ENCODE results near the gene ST6GALNAC3.

Gene ST6GALNAC3

GRCh38 chr1:76288758-76289483 lies 214.4 kb downstream of the ST6GALNAC3 start:
- DNase-seq (ENCODE audit: low read depth), result no peak

DNA sequence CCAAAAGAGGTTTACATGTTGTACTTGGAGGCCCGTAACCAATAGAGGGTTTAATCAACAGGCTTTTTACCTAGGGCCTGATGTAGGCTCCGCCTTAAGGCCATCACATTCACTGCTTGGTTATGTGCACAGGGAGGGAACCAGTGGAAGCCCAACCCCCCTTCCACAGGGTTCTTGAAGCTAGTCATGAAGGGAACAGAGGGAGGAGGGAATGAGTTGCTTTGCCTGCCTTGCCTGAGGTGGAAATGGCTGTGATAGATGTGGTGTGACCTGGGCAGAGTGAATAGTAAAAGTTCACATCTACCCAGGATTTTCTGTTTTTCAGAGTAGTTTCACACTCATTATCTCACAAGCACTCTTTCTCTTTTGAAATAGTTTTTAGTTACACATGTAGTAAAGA lies 215.1 kb downstream of the ST6GALNAC3 start:
- DNase-seq (ENCODE audit: low read depth), result no peak

DNA sequence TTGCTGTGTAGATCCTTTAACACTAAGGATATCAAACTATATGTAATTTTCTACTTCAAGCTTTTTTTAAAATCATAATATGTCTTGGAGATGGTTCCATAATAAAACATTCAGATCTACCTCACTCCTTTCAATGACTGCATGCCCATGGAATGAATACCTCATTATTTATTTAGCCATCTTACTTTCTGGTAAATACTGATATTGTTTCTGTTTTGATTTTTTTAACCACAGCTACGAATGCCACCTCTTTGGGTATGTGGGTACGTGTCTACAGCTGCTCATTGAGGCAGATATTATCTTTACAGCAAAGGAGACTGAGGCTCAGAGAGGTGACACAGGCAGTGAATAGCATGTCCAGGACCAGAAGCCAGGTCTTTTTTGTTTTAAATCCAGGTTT lies 215.7 kb downstream of the ST6GALNAC3 start:
- no peak for DNase-seq (ENCODE audit: low read depth)

DNA sequence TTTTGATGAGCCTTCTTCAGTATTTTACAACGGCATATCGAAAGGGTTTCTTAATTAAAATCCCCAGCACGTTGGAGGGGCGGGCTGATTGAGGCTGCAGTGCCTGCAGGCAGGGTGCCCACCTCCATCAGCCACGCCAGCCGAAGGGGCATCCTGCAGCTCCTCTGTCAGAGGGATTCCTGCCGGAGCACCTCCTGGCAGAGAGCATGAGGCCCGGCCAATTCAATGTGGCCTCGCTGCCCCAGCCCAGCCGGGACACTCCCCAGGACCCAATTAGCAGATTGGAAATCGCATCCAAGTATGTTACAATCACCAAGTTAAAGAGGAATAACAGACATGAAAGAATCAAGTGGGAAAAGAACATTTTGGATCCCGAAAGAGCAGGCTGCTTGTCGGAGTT lies 216.6 kb downstream of the ST6GALNAC3 start:
- no peak for DNase-seq (ENCODE audit: low read depth)

DNA sequence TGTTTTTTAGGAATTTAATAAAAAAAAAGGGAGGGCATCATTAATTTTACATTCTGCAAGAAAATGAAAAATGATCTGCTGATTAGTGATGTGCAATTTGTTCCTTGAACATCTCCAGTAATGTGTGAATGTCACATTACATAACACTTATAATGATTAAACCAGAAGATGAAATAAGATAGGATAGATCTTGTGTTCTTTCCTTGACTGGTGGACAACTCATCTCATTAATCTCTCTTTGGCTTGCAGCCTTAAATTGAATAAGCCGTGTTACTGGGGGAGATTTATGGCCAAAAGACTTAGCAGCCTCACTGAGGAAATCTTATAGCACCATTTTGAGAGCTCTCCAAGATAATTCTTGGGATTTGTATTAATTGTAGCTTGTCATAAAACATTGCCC lies 217.2 kb downstream of the ST6GALNAC3 start:
- no peak for DNase-seq (ENCODE audit: low read depth)

GRCh38 chr1:76292418-76293184 lies 218.1 kb downstream of the ST6GALNAC3 start:
- DNase-seq (ENCODE audit: low read depth), result no peak

DNA sequence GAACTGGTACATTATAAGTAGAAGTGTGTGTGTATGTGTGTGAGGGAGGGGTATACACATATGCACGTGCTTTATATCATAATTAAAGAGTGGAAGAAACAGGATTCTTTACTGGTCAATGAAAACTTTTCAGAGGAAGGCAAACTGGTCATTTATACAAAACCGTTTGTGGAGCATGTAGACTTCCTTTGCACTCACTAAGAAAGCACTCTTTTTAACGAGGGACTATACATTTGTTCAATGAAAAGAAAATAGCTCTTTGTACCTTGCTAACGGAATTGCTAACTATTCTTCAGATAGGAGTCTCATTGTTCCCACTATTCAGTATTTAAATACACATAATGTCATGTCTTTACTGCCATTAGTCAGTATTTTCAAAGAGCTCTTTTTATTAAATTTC lies 219.3 kb downstream of the ST6GALNAC3 start:
- DNase-seq (ENCODE audit: low read depth), result no peak

DNA sequence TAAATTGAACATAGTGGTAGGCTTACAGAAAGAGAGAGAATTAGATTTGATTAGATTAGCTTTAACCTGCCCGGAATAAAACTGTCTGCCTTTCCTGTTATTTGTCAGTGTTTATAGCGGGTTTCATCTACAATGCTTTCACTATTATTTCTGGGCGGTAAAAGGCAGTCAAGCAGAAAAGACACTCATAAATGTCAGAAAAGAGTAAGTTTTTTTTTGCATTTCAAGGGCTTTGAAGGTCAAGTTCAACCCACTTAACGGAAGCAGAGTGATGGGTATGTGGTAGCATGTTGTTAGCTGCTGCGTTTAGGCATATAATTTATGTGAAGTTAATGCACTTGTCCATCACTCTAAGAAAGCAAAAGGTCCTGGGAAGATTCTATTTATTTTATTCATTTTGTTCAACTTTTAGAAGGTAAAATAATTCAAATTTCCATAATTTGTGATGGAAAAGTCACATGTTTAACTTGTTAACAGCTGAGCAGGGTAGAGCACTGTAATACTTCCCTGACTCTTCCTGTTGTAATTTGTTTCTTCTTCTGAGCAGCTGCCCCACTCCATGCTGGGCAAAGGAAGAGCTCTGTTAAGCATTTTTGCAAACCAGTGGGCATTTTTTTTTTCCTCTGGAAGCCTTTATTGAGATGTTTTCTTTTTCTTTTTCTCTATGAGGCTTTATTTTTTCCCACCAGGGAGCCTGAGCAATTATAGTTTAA lies 220.1 kb downstream of the ST6GALNAC3 start:
- no peak for DNase-seq (ENCODE audit: low read depth)

GRCh38 chr1:76298399-76298798 lies 223.9 kb downstream of the ST6GALNAC3 start:
- DNase-seq (ENCODE audit: low read depth), result no peak

DNA sequence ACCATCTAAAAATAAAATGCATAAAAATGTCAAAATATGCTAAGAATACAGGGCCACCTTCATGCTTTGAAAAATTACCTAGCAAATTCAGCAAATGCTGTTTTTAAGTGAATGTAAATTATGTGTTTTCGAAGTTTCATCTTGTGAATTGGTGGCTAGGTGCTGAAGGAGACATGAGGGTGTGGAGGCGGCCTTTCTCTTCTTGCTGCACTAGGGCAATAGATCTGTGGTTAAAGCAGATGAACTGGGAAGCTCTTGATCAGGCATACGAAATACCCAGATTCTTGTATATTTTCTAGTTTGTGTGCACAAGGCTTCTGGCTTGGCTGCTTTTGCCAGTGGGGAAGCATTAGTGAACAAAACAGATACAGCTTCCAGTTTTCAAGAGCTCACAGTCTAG lies 224.5 kb downstream of the ST6GALNAC3 start:
- DNase-seq (ENCODE audit: low read depth), result no peak

GRCh38 chr1:76300556-76300955 lies 226.0 kb downstream of the ST6GALNAC3 start:
- DNase-seq (ENCODE audit: low read depth), result no peak

GRCh38 chr1:76302711-76303339 lies 228.3 kb downstream of the ST6GALNAC3 start:
- DNase-seq (ENCODE audit: low read depth), result peak; percentile 27

- no peak for DNase-seq (ENCODE audit: low read depth)
Measured at GRCh38 chr1:76303340-76303717, 228.8 kb downstream of the ST6GALNAC3 start.

GRCh38 chr1:76313304-76313703 lies 238.8 kb downstream of the ST6GALNAC3 start:
- no peak for DNase-seq (ENCODE audit: low read depth)

DNA sequence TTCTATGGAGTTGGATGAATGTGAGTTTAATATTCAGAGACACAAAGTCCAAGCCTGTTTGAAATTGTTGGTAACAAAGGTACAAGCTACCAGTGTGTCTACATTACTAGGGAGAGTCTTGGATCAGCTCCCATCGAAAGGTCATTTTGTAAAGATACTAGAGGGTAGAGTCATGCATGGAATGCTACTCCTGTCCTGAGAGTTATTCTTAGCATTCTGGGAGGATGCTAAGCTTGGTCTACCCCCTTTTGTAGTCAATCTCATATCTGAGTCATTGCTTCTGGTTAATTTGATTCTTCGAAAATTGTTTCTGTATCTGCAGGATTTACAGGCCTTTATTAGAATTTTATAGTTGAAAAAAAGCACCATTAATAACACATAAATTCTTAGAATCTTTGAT lies 240.2 kb downstream of the ST6GALNAC3 start:
- DNase-seq (ENCODE audit: low read depth), result no peak

DNA sequence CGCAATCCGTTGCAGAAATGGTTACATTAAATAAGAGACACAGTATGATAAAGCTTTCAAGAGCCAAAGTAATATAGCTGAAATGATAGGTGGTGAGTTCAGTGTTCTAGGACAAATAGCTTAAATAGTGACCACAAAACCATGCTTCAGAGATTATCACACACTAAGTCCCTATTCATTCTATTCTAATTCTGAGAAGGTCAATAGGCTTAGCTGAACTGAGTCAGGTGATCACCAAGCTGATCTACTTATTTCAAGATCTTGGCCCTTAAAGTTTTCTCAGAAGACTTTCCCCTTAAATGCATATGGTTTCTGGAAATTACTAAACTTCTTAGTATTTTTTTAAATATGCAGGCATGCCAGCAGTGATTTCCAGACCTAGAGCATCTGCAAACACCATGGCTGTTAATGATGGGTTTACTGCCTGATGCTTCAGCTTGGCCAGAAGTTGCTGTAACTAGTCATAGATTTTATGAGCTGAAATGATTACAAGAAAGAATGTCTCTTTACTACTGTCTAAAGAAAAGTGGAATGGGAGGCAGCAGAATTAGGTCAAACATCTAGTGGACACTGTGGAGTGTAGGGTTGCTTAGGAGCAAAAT lies 242.9 kb downstream of the ST6GALNAC3 start:
- no peak for DNase-seq (ENCODE audit: low read depth)

DNA sequence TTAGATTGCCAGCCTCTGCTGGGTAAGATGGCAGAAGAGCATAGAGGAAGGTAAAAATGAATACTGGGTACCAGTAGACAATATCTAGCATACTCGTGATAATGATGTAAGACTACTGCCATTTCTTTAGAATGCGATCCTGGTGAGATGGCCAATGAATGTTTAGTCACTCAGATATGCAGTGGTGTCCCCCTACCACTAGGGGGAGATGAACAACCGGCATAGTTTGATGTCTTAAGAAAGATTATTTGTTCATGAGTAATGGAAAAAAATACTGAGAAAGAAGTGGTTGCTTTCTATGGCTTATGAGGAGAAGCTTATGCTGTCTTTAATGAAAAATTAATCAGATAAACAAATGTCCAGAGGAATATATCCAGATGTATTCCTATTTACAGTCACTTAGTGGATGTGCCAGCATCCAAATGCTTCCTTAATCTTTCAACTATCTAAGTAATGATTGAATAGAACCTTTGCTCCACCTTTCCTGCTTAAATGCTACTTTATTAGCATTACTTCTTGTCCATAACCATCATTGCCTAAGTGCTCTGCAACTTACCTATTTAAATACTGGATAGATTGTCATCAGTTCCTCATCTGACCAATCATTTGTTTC lies 256.6 kb downstream of the ST6GALNAC3 start:
- DNase-seq (ENCODE audit: low read depth), result peak; percentile 68

GRCh38 chr1:76335882-76336281 lies 261.3 kb downstream of the ST6GALNAC3 start:
- DNase-seq (ENCODE audit: low read depth), result no peak

GRCh38 chr1:76336931-76337371 lies 262.4 kb downstream of the ST6GALNAC3 start:
- DNase-seq (ENCODE audit: low read depth), result peak; percentile 71

DNA sequence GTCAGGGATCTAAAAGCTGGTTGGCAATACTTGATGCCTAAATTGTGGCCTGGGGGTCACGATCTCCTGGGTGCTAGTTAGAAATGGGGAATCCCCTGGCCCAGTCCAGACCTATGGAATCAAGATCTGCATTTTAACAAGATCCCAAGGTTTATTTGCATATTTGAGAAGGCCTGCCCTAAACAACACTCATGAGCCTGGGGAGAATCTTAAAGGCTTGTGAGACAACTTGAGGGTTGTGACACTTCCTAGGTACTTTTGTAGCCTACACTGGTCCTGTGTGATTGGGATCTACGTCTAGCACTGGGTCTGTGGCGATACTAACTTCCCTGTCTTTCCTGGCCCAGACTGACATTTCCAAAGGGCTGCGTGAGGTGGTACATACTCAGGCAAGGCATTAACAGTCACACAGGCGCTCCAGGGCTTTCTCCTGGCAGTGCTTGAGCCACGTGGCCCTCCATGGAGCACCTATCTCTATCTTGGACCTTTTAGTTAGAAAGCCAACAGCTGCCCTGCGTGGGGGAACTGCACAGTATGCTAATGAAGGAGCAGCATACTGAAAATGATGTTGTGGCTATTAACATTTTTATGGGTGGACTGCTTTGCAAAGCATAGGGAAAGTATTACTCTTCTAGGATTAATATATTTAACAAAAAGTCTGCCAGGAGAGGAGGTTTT lies 263.1 kb downstream of the ST6GALNAC3 start:
- no peak for DNase-seq (ENCODE audit: low read depth)

DNA sequence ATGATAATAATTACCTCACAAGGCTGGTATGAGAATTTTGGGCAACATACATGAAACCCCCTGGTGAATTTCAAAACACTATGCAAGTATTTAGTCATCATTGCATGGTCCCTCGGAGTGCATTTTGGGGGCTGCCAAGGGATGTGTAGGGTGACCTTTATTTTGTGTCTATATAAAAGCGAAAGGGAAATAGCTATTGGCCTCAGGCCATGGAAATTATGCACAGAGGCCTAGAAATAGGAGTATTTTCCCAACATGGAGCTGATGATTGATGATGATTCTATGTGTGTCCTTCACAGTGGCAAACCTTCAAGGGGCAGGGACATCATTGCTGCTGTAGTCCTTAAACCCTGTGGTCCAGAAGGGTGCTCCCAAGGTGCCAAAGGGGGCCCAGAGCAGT lies 265.5 kb downstream of the ST6GALNAC3 start:
- DNase-seq (ENCODE audit: low read depth), result no peak

Measured in EH (cell line).